ENCODE results near the gene WHRN. TPM values are rescaled to one million over a fixed set of nuclear protein-coding genes. Genes with fewer than 3 reads are reported as not detected.

Gene WHRN
- total RNA-seq, 2 experiments from 2014 or later = 19.9 to 20.5 TPM

DNA sequence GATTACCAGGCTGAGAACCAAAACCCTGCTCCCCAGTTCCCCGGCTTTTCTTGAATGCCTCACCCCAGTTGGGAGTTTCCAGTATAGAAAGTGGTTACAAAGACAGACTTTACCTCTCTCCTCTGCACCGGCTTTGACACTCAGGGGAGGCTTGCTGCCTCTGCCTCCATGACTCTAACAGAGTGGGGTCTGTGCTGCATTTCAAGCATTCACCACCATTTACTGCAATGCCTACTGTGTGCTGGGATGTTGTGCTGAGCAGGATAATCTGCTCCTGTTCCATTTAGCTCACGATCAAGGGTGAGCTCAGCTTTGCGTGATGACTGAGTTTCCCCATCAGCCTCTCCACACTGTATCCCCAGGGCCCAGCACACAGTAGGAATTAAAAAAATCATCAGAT is 77.6 kb downstream of the WHRN start:
- Histone ChIP-seq H3K27ac (ENCODE audit: low read depth in 1 of 2, low read length in 2 of 2) (no peak overlapping the region), H3K36me3 (ENCODE audit: insufficient read depth, low read length) (no peaks in the 10 kb centered on the region), H3K9me3 (ENCODE audit: control insufficient read depth in 1 of 2, insufficient read depth in 1 of 2, low read length in 2 of 2) (no peaks in the 10 kb centered on the region), H3K4me1 (ENCODE audit: insufficient read depth, low read length) (no peaks in the 10 kb centered on the region), H3K27me3 (ENCODE audit: control insufficient read depth in 1 of 2, insufficient read depth in 2 of 2, low read length in 2 of 2) (no peaks in the 10 kb centered on the region), H3K4me3 (ENCODE audit: low read length) (no peak overlapping the region)
- TF ChIP-seq, protein P1, sequence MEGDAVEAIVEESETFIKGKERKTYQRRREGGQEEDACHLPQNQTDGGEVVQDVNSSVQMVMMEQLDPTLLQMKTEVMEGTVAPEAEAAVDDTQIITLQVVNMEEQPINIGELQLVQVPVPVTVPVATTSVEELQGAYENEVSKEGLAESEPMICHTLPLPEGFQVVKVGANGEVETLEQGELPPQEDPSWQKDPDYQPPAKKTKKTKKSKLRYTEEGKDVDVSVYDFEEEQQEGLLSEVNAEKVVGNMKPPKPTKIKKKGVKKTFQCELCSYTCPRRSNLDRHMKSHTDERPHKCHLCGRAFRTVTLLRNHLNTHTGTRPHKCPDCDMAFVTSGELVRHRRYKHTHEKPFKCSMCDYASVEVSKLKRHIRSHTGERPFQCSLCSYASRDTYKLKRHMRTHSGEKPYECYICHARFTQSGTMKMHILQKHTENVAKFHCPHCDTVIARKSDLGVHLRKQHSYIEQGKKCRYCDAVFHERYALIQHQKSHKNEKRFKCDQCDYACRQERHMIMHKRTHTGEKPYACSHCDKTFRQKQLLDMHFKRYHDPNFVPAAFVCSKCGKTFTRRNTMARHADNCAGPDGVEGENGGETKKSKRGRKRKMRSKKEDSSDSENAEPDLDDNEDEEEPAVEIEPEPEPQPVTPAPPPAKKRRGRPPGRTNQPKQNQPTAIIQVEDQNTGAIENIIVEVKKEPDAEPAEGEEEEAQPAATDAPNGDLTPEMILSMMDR (IDR thresholded peaks at IDR 0.05) = no peak
- Mint-ChIP-seq H3K9me3 (no peaks in the 10 kb centered on the region), H3K4me3 (no peak overlapping the region), H3K4me1 (ENCODE audit: low read depth) (no peaks in the 10 kb centered on the region), H3K36me3 (ENCODE audit: low read depth) (no peaks in the 10 kb centered on the region), H3K27me3 (no peaks in the 10 kb centered on the region), H3K27ac (no peak overlapping the region)
- DNase-seq (no peak), ATAC-seq (ENCODE audit: poor library complexity) (no peak)
- ChIA-PET CTCF (no interaction called here), POLR2A (no interaction called here)
- intact Hi-C loops (cut with DNase I, micrococcal nuclease) = no loop called here

DNA sequence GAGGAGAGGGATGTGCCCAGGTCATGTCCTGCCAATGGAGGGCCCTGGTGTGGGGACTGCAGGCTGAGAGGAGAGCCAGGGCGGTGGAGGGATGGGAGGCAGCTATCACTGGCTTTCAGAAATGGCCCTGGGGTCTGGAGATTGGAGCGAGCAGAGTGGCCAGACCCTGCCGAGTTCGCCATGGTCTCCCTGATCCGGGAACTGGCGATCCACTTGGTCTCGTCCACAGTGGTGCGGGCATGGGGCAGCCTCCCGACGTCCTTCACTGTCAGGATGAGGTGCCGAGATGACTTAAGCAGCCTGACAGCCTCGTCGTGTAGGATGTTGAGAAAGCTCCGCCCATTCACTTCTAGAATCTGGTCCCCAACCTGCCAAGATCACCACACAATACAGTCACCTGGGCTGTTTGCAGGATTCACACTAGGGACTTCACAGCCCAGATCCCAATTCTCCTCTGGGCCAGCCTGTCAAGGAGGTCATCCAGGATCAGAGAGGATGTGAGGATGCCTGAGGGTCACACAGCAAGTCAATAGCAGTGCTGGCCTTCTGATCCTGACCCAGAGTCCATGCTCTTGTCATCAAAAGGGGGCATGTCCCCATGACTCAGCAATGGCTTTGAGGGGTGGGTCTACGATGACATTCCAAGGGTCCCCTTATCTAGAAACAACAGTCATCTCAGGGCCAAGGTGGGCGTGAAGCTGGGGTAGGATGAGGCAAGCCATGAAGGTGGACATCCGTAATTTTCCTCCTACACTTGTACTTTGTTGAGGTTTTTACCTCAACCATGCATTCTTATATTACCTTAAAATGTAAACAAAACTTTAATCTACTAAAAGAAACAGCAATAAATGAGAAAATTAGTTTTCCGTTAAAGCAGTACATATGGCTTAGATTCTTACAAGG is 79.0 kb downstream of the WHRN start:
- DNase-seq (no peak), ATAC-seq (ENCODE audit: poor library complexity) (no peak)
- H3K4me3 ChIP-seq (ENCODE audit: low read length) = no peak overlapping the region
- no peaks in the 10 kb centered on the region for H3K9me3 ChIP-seq (ENCODE audit: control insufficient read depth in 1 of 2, insufficient read depth in 1 of 2, low read length in 2 of 2)
- H3K27ac Mint-ChIP-seq = no peak overlapping the region
- no peaks in the 10 kb centered on the region for H3K4me1 ChIP-seq (ENCODE audit: insufficient read depth, low read length)
- no peaks in the 10 kb centered on the region for H3K4me1 Mint-ChIP-seq (ENCODE audit: low read depth)
- TF ChIP-seq, protein P1 (IDR thresholded peaks at IDR 0.05) = no peak
- H3K36me3 Mint-ChIP-seq (ENCODE audit: low read depth) = no peaks in the 10 kb centered on the region
- intact Hi-C loops (cut with DNase I, micrococcal nuclease) = no loop called here
- no peaks in the 10 kb centered on the region for H3K27me3 Mint-ChIP-seq
- no peaks in the 10 kb centered on the region for H3K27me3 ChIP-seq (ENCODE audit: control insufficient read depth in 1 of 2, insufficient read depth in 2 of 2, low read length in 2 of 2)
- H3K36me3 ChIP-seq (ENCODE audit: insufficient read depth, low read length) = no peaks in the 10 kb centered on the region
- ChIA-PET POLR2A (no interaction called here), CTCF (no interaction called here)
- no peak overlapping the region for H3K27ac ChIP-seq (ENCODE audit: low read depth in 1 of 2, low read length in 2 of 2)
- H3K9me3 Mint-ChIP-seq = no peaks in the 10 kb centered on the region
- no peak overlapping the region for H3K4me3 Mint-ChIP-seq

DNA sequence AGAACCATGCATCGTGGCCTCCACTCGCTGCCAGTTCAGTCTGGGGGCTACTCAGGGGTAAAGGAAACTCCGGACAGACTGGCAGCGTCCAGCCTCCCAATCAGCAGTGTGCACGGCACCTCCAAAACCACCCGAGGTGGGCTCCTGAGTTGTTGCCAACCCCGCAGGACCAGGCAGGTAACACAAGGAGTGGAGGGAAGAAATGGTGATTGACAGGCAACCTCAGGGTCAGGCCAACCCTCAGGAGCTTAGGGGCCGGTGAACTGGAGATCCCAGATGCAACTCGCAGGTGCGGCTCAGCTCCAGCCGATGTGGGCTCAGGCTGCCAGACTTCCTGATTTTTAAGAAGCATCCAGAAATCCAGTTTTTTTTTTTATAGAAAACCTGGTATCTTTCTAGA is 80.1 kb downstream of the WHRN start:
- CTCF ChIA-PET = no interaction called here
- Histone ChIP-seq H3K9me3 (ENCODE audit: control insufficient read depth in 1 of 2, insufficient read depth in 1 of 2, low read length in 2 of 2) (no peaks in the 10 kb centered on the region), H3K4me1 (ENCODE audit: insufficient read depth, low read length) (no peaks in the 10 kb centered on the region), H3K27me3 (ENCODE audit: control insufficient read depth in 1 of 2, insufficient read depth in 2 of 2, low read length in 2 of 2) (no peaks in the 10 kb centered on the region), H3K27ac (ENCODE audit: low read depth in 1 of 2, low read length in 2 of 2) (no peak overlapping the region), H3K4me3 (ENCODE audit: low read length) (no peak overlapping the region), H3K36me3 (ENCODE audit: insufficient read depth, low read length) (no peaks in the 10 kb centered on the region)
- POLR2A ChIA-PET = no interaction called here
- no peak for DNase-seq
- no peak overlapping the region for H3K27ac Mint-ChIP-seq
- no peak for ATAC-seq (ENCODE audit: poor library complexity)
- H3K4me3 Mint-ChIP-seq = no peak overlapping the region
- no peaks in the 10 kb centered on the region for H3K4me1 Mint-ChIP-seq (ENCODE audit: low read depth)
- no peaks in the 10 kb centered on the region for H3K27me3 Mint-ChIP-seq
- H3K9me3 Mint-ChIP-seq = no peaks in the 10 kb centered on the region
- TF ChIP-seq, protein P1 (IDR thresholded peaks at IDR 0.05) = no peak
- intact Hi-C loops (cut with DNase I, micrococcal nuclease) = no loop called here
- no peaks in the 10 kb centered on the region for H3K36me3 Mint-ChIP-seq (ENCODE audit: low read depth)
